Keratinocyte (primary cell): ENCODE results near the gene SMARCA1. TPM values are rescaled to one million over a fixed set of nuclear protein-coding genes. Genes with fewer than 3 reads are reported as not detected.

ENCODE experiments used
- DNase-seq: peaks from one replicate; pipeline ENCODE4 v3.0.0-alpha.2; 2011; ENCODE audit warnings: low read depth, missing footprints, low spot score
- FAIRE-seq: peaks from 2 replicates; lab custom pipeline; 2011; peaks lifted over from hg19 to GRCh38; lab: Jason Lieb, UNC
- H2AFZ ChIP-seq: 2 replicates; pipeline ENCODE4 v1.6.0; 2012; ENCODE audit warnings: low read length, control low read depth, inconsistent platforms; ENCODE audit not compliant: control insufficient read depth
- H3K27ac ChIP-seq: 2 replicates; pipeline ENCODE4 v1.5.1; 2011; ENCODE audit warnings: low read length; ENCODE audit not compliant: control insufficient read depth, insufficient read depth
- H3K27me3 ChIP-seq: 3 replicates; pipeline ENCODE4 v1.6.0; 2011; ENCODE audit warnings: low read length; ENCODE audit not compliant: control insufficient read depth, insufficient read depth; ENCODE audit errors: extremely low read depth
- H3K36me3 ChIP-seq, 2 experiments: 2 replicates in 1 of 2; 3 replicates in 1 of 2; pipeline ENCODE4 v1.5.1; 2011; ENCODE audit warnings: low read length in 2 of 2, mild to moderate bottlenecking in 1 of 2; ENCODE audit not compliant: control insufficient read depth in 2 of 2, insufficient read depth in 2 of 2; ENCODE audit errors: extremely low read depth in 1 of 2
- H3K4me1 ChIP-seq: 3 replicates; pipeline ENCODE4 v1.5.1; 2011; ENCODE audit warnings: low read length; ENCODE audit not compliant: control insufficient read depth, insufficient read depth; ENCODE audit errors: extremely low read depth
- H3K4me2 ChIP-seq: 3 replicates; pipeline ENCODE4 v1.6.0; 2011; ENCODE audit warnings: low read depth, low read length; ENCODE audit not compliant: control insufficient read depth, insufficient read depth; ENCODE audit errors: extremely low read depth
- H3K4me3 ChIP-seq, 3 experiments: fragments of 200-600 bp in 1 of 3; sonication (generic) in 1 of 3; 2 replicates in 2 of 3; 3 replicates in 1 of 3; pipeline ENCODE4 v1.5.1; 2011 to 2016; ENCODE audit warnings: low read length in 3 of 3, mild to moderate bottlenecking in 3 of 3, control low read depth in 2 of 3, inconsistent platforms in 1 of 3, low read depth in 1 of 3, mixed read lengths in 1 of 3, mixed run types in 1 of 3, moderate library complexity in 1 of 3; ENCODE audit not compliant: control insufficient read depth in 2 of 3, insufficient read depth in 2 of 3; ENCODE audit errors: extremely low read depth in 1 of 3
- H3K79me2 ChIP-seq: 2 replicates; pipeline ENCODE4 v1.6.0; 2012; ENCODE audit warnings: low read length; ENCODE audit not compliant: control insufficient read depth, insufficient read depth
- H3K9ac ChIP-seq: 3 replicates; pipeline ENCODE4 v1.6.0; 2011; ENCODE audit warnings: low read length; ENCODE audit not compliant: control insufficient read depth, insufficient read depth; ENCODE audit errors: extremely low read depth
- H3K9me1 ChIP-seq: 3 replicates; pipeline ENCODE4 v1.6.0; 2011; ENCODE audit warnings: low read length; ENCODE audit not compliant: control insufficient read depth, insufficient read depth; ENCODE audit errors: extremely low read depth
- H3K9me3 ChIP-seq: 2 replicates; pipeline ENCODE4 v1.5.1; 2012; ENCODE audit warnings: low read depth, low read length; ENCODE audit not compliant: control insufficient read depth
- H4K20me1 ChIP-seq: 3 replicates; pipeline ENCODE4 v1.6.0; 2011; ENCODE audit warnings: low read length; ENCODE audit not compliant: control insufficient read depth, insufficient read depth; ENCODE audit errors: extremely low read depth
- EZH2 ChIP-seq: IDR thresholded peaks from one replicate; pipeline ENCODE4 v1.6.1; 2012; ENCODE audit warnings: inconsistent platforms, mild to moderate bottlenecking, low read length, moderate library complexity
- dilution Hi-C: fragments of 300-500 bp; cut with MboI; formaldehyde crosslinking; loops from one replicate; pipeline ENCODE4 v1.7.0; 2020; ENCODE audit warnings: low sequenced_read_pairs; ENCODE audit not compliant: extremely low pct_ligation_motif_present
- polyA plus RNA-seq, 5 experiments: library from polyadenylated mRNA; depleted of rRNA in 3 of 5; stranded (reverse) in 3 of 5; stranded (forward) in 1 of 5; unstranded in 1 of 5; fragments of >200 nt; gene quantifications; 1 replicate in 1 of 5; 2 replicates in 3 of 5; 3 replicates in 1 of 5; pipeline versions ENCODE4 v1.2.1 to v1.2.3, GENCODE V29; 2011 to 2012; ENCODE audit warnings: missing spikeins in 2 of 5, low read depth in 1 of 5, low replicate concordance in 1 of 5
- TF ChIP-seq, protein P1 (sequence below), 3 experiments: IDR thresholded peaks in 1 of 3; conservative IDR thresholded peaks in 1 of 3; optimal IDR thresholded peaks in 1 of 3; 2 replicates in 2 of 3; 3 replicates in 1 of 3; pipeline versions ENCODE3 to v1.5.1; 2011; ENCODE audit warnings: low read length in 3 of 3, mild to moderate bottlenecking in 3 of 3, moderate library complexity in 2 of 3, control low read depth in 1 of 3, inconsistent platforms in 1 of 3; ENCODE audit not compliant: insufficient read depth in 2 of 3; ENCODE audit errors: extremely low read depth in 1 of 3

SMARCA1 gene
- polyA plus RNA-seq, 1 donor (not counting 4 experiments of a cell fraction or from before 2014, with no cell fraction given): 21.6 TPM

DNA sequence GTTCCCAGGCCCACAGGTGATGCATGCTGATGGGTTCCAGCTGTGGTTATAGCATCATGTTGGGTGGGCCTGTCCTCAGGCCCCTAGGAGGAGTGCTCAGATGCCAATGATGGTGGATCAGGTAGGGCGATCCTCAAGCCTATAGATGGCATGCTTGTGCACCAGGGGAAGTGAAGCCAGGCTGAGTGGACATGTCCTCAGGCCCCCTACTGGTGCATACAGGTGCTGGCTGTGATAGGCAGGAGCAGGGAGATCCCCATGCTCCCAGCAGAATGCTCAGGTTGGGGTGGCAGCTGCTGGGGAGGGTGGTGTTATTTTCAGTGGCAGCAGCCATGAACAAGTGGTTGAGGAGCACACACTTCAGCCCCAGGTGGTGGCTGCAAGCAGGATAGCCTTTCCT lies 96.0 kb downstream of the SMARCA1 start:
- Histone ChIP-seq H3K4me1 (no peaks in the 10 kb centered on the region), H3K4me3 (no peak overlapping the region), H3K9me1 (no peaks in the 10 kb centered on the region), H3K9me3 (no peaks in the 10 kb centered on the region), H3K4me2 (no peak overlapping the region), H3K9ac (no peak overlapping the region), H3K27me3 (no peaks in the 10 kb centered on the region), H2AFZ (no peak overlapping the region), H3K79me2 (no peaks in the 10 kb centered on the region), H3K27ac (no peak overlapping the region), H3K36me3 (no peaks in the 10 kb centered on the region), H4K20me1 (no peaks in the 10 kb centered on the region)
- dilution Hi-C loops: no loop called here
- FAIRE-seq (no peak), DNase-seq (no peak)
- TF ChIP-seq, protein P1, sequence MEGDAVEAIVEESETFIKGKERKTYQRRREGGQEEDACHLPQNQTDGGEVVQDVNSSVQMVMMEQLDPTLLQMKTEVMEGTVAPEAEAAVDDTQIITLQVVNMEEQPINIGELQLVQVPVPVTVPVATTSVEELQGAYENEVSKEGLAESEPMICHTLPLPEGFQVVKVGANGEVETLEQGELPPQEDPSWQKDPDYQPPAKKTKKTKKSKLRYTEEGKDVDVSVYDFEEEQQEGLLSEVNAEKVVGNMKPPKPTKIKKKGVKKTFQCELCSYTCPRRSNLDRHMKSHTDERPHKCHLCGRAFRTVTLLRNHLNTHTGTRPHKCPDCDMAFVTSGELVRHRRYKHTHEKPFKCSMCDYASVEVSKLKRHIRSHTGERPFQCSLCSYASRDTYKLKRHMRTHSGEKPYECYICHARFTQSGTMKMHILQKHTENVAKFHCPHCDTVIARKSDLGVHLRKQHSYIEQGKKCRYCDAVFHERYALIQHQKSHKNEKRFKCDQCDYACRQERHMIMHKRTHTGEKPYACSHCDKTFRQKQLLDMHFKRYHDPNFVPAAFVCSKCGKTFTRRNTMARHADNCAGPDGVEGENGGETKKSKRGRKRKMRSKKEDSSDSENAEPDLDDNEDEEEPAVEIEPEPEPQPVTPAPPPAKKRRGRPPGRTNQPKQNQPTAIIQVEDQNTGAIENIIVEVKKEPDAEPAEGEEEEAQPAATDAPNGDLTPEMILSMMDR (optimal IDR thresholded peaks at IDR 0.05 in 1 of 3, IDR thresholded peaks at IDR 0.05 in 1 of 3, conservative IDR thresholded peaks at IDR 0.05 in 1 of 3; ENCODE audit: extremely low read depth in 1 of 3, insufficient read depth in 2 of 3, low read length in 3 of 3): peak in 1 of 3 experiments; percentile 2
- TF ChIP-seq EZH2: no peak

DNA sequence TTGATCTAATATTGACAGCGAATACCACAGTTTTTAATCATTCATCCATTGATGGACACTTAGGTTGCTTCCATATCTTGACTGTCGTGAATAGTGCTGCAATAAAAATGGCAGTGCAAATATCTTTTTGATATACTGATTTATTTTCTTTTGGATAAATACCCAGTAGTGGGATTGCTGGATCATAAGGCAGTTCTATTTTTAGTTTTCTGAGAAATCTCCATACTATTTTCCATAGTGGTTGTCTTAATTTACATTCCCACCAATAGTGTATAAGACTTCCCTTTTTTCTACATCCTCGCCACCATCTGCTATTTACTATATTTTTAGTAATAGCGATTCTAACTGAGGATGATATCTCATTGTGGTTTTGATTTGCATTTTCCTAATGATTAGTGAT lies 100.1 kb downstream of the SMARCA1 start:
- no peaks in the 10 kb centered on the region for H3K36me3 ChIP-seq
- no peaks in the 10 kb centered on the region for H4K20me1 ChIP-seq
- H3K9me3 ChIP-seq: no peaks in the 10 kb centered on the region
- FAIRE-seq (no peak), DNase-seq (no peak)
- H3K9me1 ChIP-seq: no peaks in the 10 kb centered on the region
- H3K4me2 ChIP-seq: no peak overlapping the region
- no peak overlapping the region for H2AFZ ChIP-seq
- no peak overlapping the region for H3K27ac ChIP-seq
- TF ChIP-seq, protein P1 (optimal IDR thresholded peaks at IDR 0.05 in 1 of 3, IDR thresholded peaks at IDR 0.05 in 1 of 3, conservative IDR thresholded peaks at IDR 0.05 in 1 of 3; ENCODE audit: extremely low read depth in 1 of 3, insufficient read depth in 2 of 3, low read length in 3 of 3): no peak
- no peak for TF ChIP-seq EZH2
- no peaks in the 10 kb centered on the region for H3K79me2 ChIP-seq
- no peak overlapping the region for H3K9ac ChIP-seq
- no peaks in the 10 kb centered on the region for H3K4me1 ChIP-seq
- no peaks in the 10 kb centered on the region for H3K27me3 ChIP-seq
- no peak overlapping the region for H3K4me3 ChIP-seq
- dilution Hi-C loops: no loop called here
